GM12891 (cell line): ENCODE results near the gene RAB1A.

ENCODE experiments used
- POLR2A ChIP-seq: IDR thresholded peaks from 2 replicates; pipeline ENCODE4 v1.6.1; 2011; ENCODE audit warnings: low read depth, low read length, control low read depth
- POU2F2 ChIP-seq: IDR thresholded peaks from 2 replicates; pipeline ENCODE4 v1.6.1; 2011; ENCODE audit warnings: low read depth, mild to moderate bottlenecking, control low read depth, low read length, moderate library complexity

DNA sequence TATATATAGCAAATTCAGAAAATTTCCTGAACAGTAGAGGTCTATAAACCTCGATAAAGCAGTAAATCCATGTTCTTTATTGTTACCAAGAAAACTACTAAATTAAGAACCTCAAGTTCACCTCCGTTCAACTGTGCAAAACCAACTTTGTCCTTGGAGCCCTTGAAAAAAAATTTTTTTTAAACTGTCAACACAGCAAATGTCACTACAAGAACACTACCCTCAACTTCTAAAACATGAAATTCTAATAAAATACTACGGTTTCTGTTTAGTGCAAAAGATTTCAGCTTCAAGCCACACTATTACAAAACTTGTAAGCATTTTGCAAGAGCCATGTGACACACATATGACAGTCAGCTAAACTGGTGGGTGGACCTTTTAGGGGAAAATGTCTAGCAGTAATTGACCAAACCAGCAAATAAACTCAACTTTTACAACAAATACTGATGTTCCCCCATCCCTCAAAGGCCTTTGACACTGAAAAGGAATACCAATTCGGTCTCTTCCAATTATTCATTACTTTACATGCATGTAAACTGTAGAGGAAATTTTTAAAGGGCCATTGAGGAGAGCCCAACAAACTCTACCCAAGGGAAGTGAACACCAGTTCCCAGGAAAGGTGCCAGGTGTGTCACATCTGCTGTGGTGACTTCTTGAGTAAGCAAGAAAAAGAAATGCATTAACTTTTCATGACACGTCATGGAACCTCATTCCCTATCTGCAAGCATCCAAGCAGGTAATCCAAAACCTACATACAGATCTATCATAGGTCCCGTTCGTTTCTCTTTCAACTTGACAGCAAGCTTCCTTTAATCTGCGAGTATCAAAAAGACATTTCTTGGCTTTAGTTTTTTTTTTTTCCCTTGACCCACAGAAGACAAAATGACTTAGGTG, 1.4 kb downstream of the RAB1A start:
- TF ChIP-seq POLR2A (no peak), POU2F2 (no peak)
